ENCODE data around the gene ZNF324B. TPM values are rescaled to one million over a fixed set of nuclear protein-coding genes. Genes with fewer than 3 reads are reported as not detected.

The ZNF324B gene
- total and polyA plus RNA-seq, 12 donors: 1.4 to 5.2 (median 3.0) TPM

- peaks cover 0 to 38% (median 8%) of the 10 kb centered on the region in 9 donors for H3K36me3 ChIP-seq
- no peak for ATAC-seq
- no peak overlapping the region for H3K4me3 ChIP-seq
- peaks cover 5 to 21% (median 15%) of the 10 kb centered on the region in 9 donors for H3K4me1 ChIP-seq
- H3K9me3 ChIP-seq: no peaks in the 10 kb centered on the region
- TF ChIP-seq CTCF (IDR thresholded peaks at IDR 0.05): no peak
- intact Hi-C loops (cut with DNase I): no loop called here
- H3K27me3 ChIP-seq: no peaks in the 10 kb centered on the region
- no peak overlapping the region for H3K27ac ChIP-seq
- no peak for DNase-seq
- WGBS, 2 donors: 90 to 91% methylated on average over 27 to 28 of the region's 28 CpGs
Measured at GRCh38 chr19:58479736-58480480, 28.5 kb downstream of the ZNF324B start.

GRCh38 chr19:58480481-58480830 lies 29.0 kb downstream of the ZNF324B start:
- 91 to 93% methylated on average over 20 of the region's 20 CpGs for WGBS, 2 donors
- no peak for TF ChIP-seq CTCF (IDR thresholded peaks at IDR 0.05)
- Histone ChIP-seq H3K27ac (no peak overlapping the region), H3K27me3 (no peaks in the 10 kb centered on the region), H3K36me3 (peaks cover 0 to 38% (median 8%) of the 10 kb centered on the region in 9 donors), H3K4me3 (no peak overlapping the region), H3K4me1 (peaks cover 0 to 15% (median 10%) of the 10 kb centered on the region in 9 donors), H3K9me3 (no peaks in the 10 kb centered on the region)
- intact Hi-C loops (cut with DNase I): no loop called here
- no peak for ATAC-seq
- no peak for DNase-seq

- TF ChIP-seq CTCF (IDR thresholded peaks at IDR 0.05): no peak
- no peaks in the 10 kb centered on the region for H3K9me3 ChIP-seq
- peaks cover 0 to 15% (median 9%) of the 10 kb centered on the region in 9 donors for H3K4me1 ChIP-seq
- H3K36me3 ChIP-seq: peaks cover 0 to 38% (median 8%) of the 10 kb centered on the region in 9 donors
- H3K27ac ChIP-seq: no peak overlapping the region
- DNase-seq (no peak), ATAC-seq (no peak)
- intact Hi-C loops (cut with DNase I): no loop called here
- H3K4me3 ChIP-seq: no peak overlapping the region
- 83 to 84% methylated on average over 2 of the region's 2 CpGs for WGBS, 2 donors
- no peaks in the 10 kb centered on the region for H3K27me3 ChIP-seq
Measured at GRCh38 chr19:58480831-58481230, 29.4 kb downstream of the ZNF324B start.

GRCh38 chr19:58482372-58482771 lies 30.9 kb downstream of the ZNF324B start:
- Histone ChIP-seq H3K4me1 (peaks cover 0 to 2% (median 0%) of the 10 kb centered on the region in 9 donors), H3K27ac (no peak overlapping the region), H3K9me3 (no peaks in the 10 kb centered on the region), H3K4me3 (no peak overlapping the region), H3K36me3 (peaks cover 0 to 38% (median 8%) of the 10 kb centered on the region in 9 donors), H3K27me3 (no peaks in the 10 kb centered on the region)
- TF ChIP-seq CTCF (IDR thresholded peaks at IDR 0.05): no peak
- no peak for DNase-seq
- no peak for ATAC-seq
- WGBS, 2 donors: 90 to 93% methylated on average over 7 of the region's 7 CpGs
- intact Hi-C loops (cut with DNase I): no loop called here
